ENCODE measurements around the gene ADAD2. TPM values are rescaled to one million over a fixed set of nuclear protein-coding genes. Genes with fewer than 3 reads are reported as not detected.
A peak's percentile ranks its signal among the peaks of the same experiment; 100 is the strongest.

Gene ADAD2
- total and polyA plus RNA-seq, 12 donors = 0.12 to 11.6 (median 0.63) TPM; not detected in 3

GRCh38 chr16:84177741-84178073, 13.2 kb upstream of the ADAD2 start:
- H3K27ac ChIP-seq = peak overlapping the region in 4 of 5 donors; percentile 46 to 92 (median 74)
- WGBS, 4 donors = 44 to 70% (median 62%) methylated on average over 6 to 9 of the region's 9 CpGs

GRCh38 chr16:84178146-84178765, 12.7 kb upstream of the ADAD2 start:
- intact Hi-C loops (cut with DNase I) = no loop called here
- Histone ChIP-seq H3K4me1 (replicated peaks in 1 of 2) (peaks cover 23 to 32% of the 10 kb centered on the region in 2 donors), H3K9me3 (replicated peaks in 1 of 3) (no peaks in the 10 kb centered on the region), H3K36me3 (replicated peaks in 1 of 2) (peaks cover 0 to 53% of the 10 kb centered on the region in 2 donors), H3K4me3 (no peak overlapping the region), H3K27me3 (no peaks in the 10 kb centered on the region), H3K27ac (peak overlapping the region in 4 of 5 donors; percentile 46 to 92 (median 74))
- WGBS, 4 donors = 78 to 92% (median 86%) methylated on average over 12 to 15 of the region's 15 CpGs
- TF ChIP-seq CTCF (IDR thresholded peaks at IDR 0.05) (no peak), POLR2A (IDR thresholded peaks at IDR 0.05) (no peak)
- DNase-seq = peak in 1 of 7 donors; percentile 13

More at GRCh38 chr16:84177741-84178073, 13.2 kb upstream of the ADAD2 start:
- H3K36me3 ChIP-seq (replicated peaks in 1 of 2) = peaks cover 0 to 47% of the 10 kb centered on the region in 2 donors
- TF ChIP-seq POLR2A (IDR thresholded peaks at IDR 0.05) = no peak
- TF ChIP-seq CTCF (IDR thresholded peaks at IDR 0.05) = no peak
- no peaks in the 10 kb centered on the region for H3K27me3 ChIP-seq
- H3K9me3 ChIP-seq (replicated peaks in 1 of 3) = no peaks in the 10 kb centered on the region
- intact Hi-C loops (cut with DNase I) = no loop called here
- H3K4me1 ChIP-seq (replicated peaks in 1 of 2) = peaks cover 23 to 32% of the 10 kb centered on the region in 2 donors
- H3K4me3 ChIP-seq = no peak overlapping the region
- peak in 2 of 7 donors; percentile 16 to 44 for DNase-seq

- TF ChIP-seq CTCF (IDR thresholded peaks at IDR 0.05) (no peak), POLR2A (IDR thresholded peaks at IDR 0.05) (no peak)
- Histone ChIP-seq H3K9me3 (replicated peaks in 1 of 3) (no peaks in the 10 kb centered on the region), H3K4me3 (no peak overlapping the region), H3K4me1 (replicated peaks in 1 of 2) (peaks cover 23 to 32% of the 10 kb centered on the region in 2 donors), H3K27me3 (no peaks in the 10 kb centered on the region), H3K27ac (no peak overlapping the region), H3K36me3 (replicated peaks in 1 of 2) (peaks cover 0 to 53% of the 10 kb centered on the region in 2 donors)
- intact Hi-C loops (cut with DNase I) = no loop called here
- 73 to 93% (median 91%) methylated on average over 4 to 28 of the region's 28 CpGs for WGBS, 4 donors
- no peak for DNase-seq
Observed at GRCh38 chr16:84178892-84179611, 11.9 kb upstream of the ADAD2 start.

GRCh38 chr16:84179612-84180320, 11.2 kb upstream of the ADAD2 start:
- no peak for DNase-seq
- H3K27ac ChIP-seq = no peak overlapping the region
- intact Hi-C loops (cut with DNase I) = loop anchor here (5.0 to 10.0 kb wide), 3 partner anchors 95 to 222 kb away; partner anchors contain the start of gene NECAB2 (in 1 of the 2)
- no peak overlapping the region for H3K4me3 ChIP-seq
- peaks cover 23 to 34% of the 10 kb centered on the region in 2 donors for H3K4me1 ChIP-seq (replicated peaks in 1 of 2)
- no peaks in the 10 kb centered on the region for H3K27me3 ChIP-seq
- WGBS, 4 donors = 88 to 92% (median 90%) methylated on average over 21 to 33 of the region's 33 CpGs
- TF ChIP-seq CTCF (IDR thresholded peaks at IDR 0.05) (no peak), POLR2A (IDR thresholded peaks at IDR 0.05) (no peak)
- no peaks in the 10 kb centered on the region for H3K9me3 ChIP-seq (replicated peaks in 1 of 3)
- peaks cover 0 to 53% of the 10 kb centered on the region in 2 donors for H3K36me3 ChIP-seq (replicated peaks in 1 of 2)
